DOHH2 (cell line): ENCODE measurements around the gene LMX1A.

ENCODE experiments used
- CTCF ChIP-seq: fragments of 200-600 bp; sonication (generic); IDR thresholded peaks from one replicate; pipeline ENCODE4 v1.5.1; 2014; ENCODE audit warnings: antibody characterized with exemption, mild to moderate bottlenecking, low read depth, low read length; ENCODE audit not compliant: poor library complexity, severe bottlenecking
- EZH2phosphoT487 ChIP-seq: fragments of 200-600 bp; sonication (generic); IDR thresholded peaks from 2 replicates; pipeline ENCODE4 v1.6.1; 2017; ENCODE audit warnings: borderline replicate concordance, mild to moderate bottlenecking, antibody characterized with exemption, low read length, moderate library complexity, mixed read lengths

GRCh38 chr1:165351863-165352441, 4.6 kb downstream of the LMX1A start:
- TF ChIP-seq CTCF = no peak
- TF ChIP-seq EZH2phosphoT487 = no peak
